HCT116 (cell line): Measurements from ENCODE around the gene RNF112. TPM values are rescaled to one million over a fixed set of nuclear protein-coding genes. Genes with fewer than 3 reads are reported as not detected.

Experiments
- ATAC-seq: fragments of 200-7000 bp; cut with Tn5 transposase; 2 replicates; pipeline ENCODE4 v1.9.1; 2020; ENCODE audit warnings: mild to moderate bottlenecking, moderate library complexity
- BruUV-seq: library from RNA; stranded (reverse); fragments of 400-500 nt; replicated peaks from 2 replicates; lab custom pipeline; 2021; lab: Mats Ljungman, UMichigan
- CTCF ChIA-PET: fragments of 300-600 bp; sonication (Branson Sonifier 250); formaldehyde crosslinking; loops from one replicate; lab custom pipeline; 2021; ENCODE audit warnings: antibody characterized with exemption; lab: Charles Lee
- POLR2A ChIA-PET: fragments of 300-600, 350-600 bp; sonication (Branson Sonifier 250); formaldehyde crosslinking; loops from one replicate; lab custom pipeline; 2021; ENCODE audit warnings: antibody characterized with exemption; lab: Charles Lee
- RAD21 ChIA-PET, 2 experiments: fragments of 300-600 bp; sonication (Branson Sonifier 250); formaldehyde crosslinking; loops; one replicate each; lab custom pipeline; 2023; ENCODE audit warnings: low total read pairs in 2 of 2; ENCODE audit not compliant: uncharacterized antibody in 2 of 2, unreplicated experiment in 2 of 2, low non-redundant PET in 1 of 2; lab: Charles Lee
- DNase-seq: peaks from one replicate; pipeline ENCODE4 v3.0.0-alpha.2; 2010; ENCODE audit warnings: low read depth, low spot score
- H2AFZ ChIP-seq: fragments of 200-600 bp; shearing (Covaris generic), sonication (generic); 2 replicates; pipeline ENCODE4 v1.6.1; 2017; ENCODE audit warnings: low read depth, mixed run types, mixed read lengths, antibody characterized with exemption, low read length; ENCODE audit not compliant: poor library complexity, severe bottlenecking
- H3K27ac ChIP-seq: 2 replicates; pipeline ENCODE4 v1.5.1; 2012; ENCODE audit warnings: low read depth, low read length
- H3K27me3 ChIP-seq: fragments of 200-600 bp; sonication (generic); 2 replicates; pipeline ENCODE4 v1.6.1; 2016; ENCODE audit warnings: mixed run types, low read length, mixed read lengths; ENCODE audit not compliant: insufficient read depth
- H3K36me3 ChIP-seq, 2 experiments: fragments of 200-500 bp in 1 of 2; fragments of 200-600 bp in 1 of 2; sonication (Bioruptor generic) in 1 of 2; sonication (generic) in 1 of 2; 2 replicates each; pipeline versions ENCODE4 v1.5.1 to v1.6.1; 2014 to 2016; ENCODE audit warnings: low read length in 2 of 2, inconsistent platforms in 1 of 2, mixed read lengths in 1 of 2, mixed run types in 1 of 2; ENCODE audit not compliant: insufficient read depth in 2 of 2, control insufficient read depth in 1 of 2
- H3K4me1 ChIP-seq, 2 experiments: fragments of 200-600 bp in 1 of 2; sonication (generic) in 1 of 2; 2 replicates each; pipeline versions ENCODE4 v1.5.1 to v1.6.1; 2012 to 2017; ENCODE audit warnings: low read length in 2 of 2, inconsistent platforms in 1 of 2, mild to moderate bottlenecking in 1 of 2, mixed read lengths in 1 of 2, mixed run types in 1 of 2, moderate library complexity in 1 of 2; ENCODE audit not compliant: insufficient read depth in 2 of 2, control insufficient read depth in 1 of 2
- H3K4me2 ChIP-seq: fragments of 200-600 bp; sonication (generic); 2 replicates; pipeline ENCODE4 v1.6.1; 2017; ENCODE audit warnings: mixed run types, low read length, mixed read lengths
- H3K4me3 ChIP-seq, 2 experiments: fragments of 200-600 bp in 1 of 2; sonication (generic) in 1 of 2; replicated peaks in 1 of 2; 2 replicates each; pipeline ENCODE4 v1.5.1; 2011 to 2016; ENCODE audit warnings: low read length in 2 of 2, control low read depth in 1 of 2, low read depth in 1 of 2, mild to moderate bottlenecking in 1 of 2, mixed read lengths in 1 of 2, mixed run types in 1 of 2
- H3K79me2 ChIP-seq: fragments of 200-600 bp; sonication (generic); 2 replicates; pipeline ENCODE4 v1.6.1; 2017; ENCODE audit warnings: mild to moderate bottlenecking, mixed run types, low read length, moderate library complexity, mixed read lengths; ENCODE audit not compliant: insufficient read depth
- H3K9ac ChIP-seq: fragments of 200-600 bp; sonication (generic); 2 replicates; pipeline ENCODE4 v1.6.1; 2016; ENCODE audit warnings: low read length, mixed read lengths
- H3K9me2 ChIP-seq: fragments of 200-600 bp; sonication (generic), shearing (Covaris generic); 2 replicates; pipeline ENCODE4 v1.6.1; 2017; ENCODE audit warnings: mixed run types, mild to moderate bottlenecking, moderate library complexity; ENCODE audit not compliant: insufficient read depth
- H3K9me3 ChIP-seq, 2 experiments: fragments of 200-500 bp in 1 of 2; fragments of 200-600 bp in 1 of 2; sonication (Bioruptor generic) in 1 of 2; sonication (generic) in 1 of 2; 2 replicates each; pipeline ENCODE4 v1.6.1; 2014 to 2017; ENCODE audit warnings: low read length in 2 of 2, mixed read lengths in 2 of 2, inconsistent platforms in 1 of 2, low read depth in 1 of 2, mild to moderate bottlenecking in 1 of 2, mixed run types in 1 of 2, moderate library complexity in 1 of 2; ENCODE audit not compliant: control insufficient read depth in 1 of 2, insufficient read depth in 1 of 2
- H4K20me1 ChIP-seq: fragments of 200-600 bp; sonication (generic), shearing (Covaris generic); 2 replicates; pipeline ENCODE4 v1.6.1; 2017; ENCODE audit warnings: mixed run types, mild to moderate bottlenecking, moderate library complexity; ENCODE audit not compliant: insufficient read depth
- CBX3 ChIP-seq: IDR thresholded peaks from 2 replicates; pipeline ENCODE4 v1.6.1; 2012; ENCODE audit warnings: low read depth
- EGR1 ChIP-seq: IDR thresholded peaks from 2 replicates; pipeline ENCODE4 v1.6.1; 2012; ENCODE audit warnings: low read depth
- EZH2 ChIP-seq: fragments of 200-600 bp; sonication (generic); IDR thresholded peaks from 2 replicates; pipeline ENCODE4 v1.6.1; 2017; ENCODE audit warnings: antibody characterized with exemption, mixed run types
- EZH2phosphoT487 ChIP-seq: fragments of 200-600 bp; IDR thresholded peaks from 2 replicates; pipeline ENCODE4 v1.6.1; 2018; ENCODE audit warnings: antibody characterized with exemption, borderline replicate concordance
- FOSL1 ChIP-seq: IDR thresholded peaks from 2 replicates; pipeline ENCODE4 v1.6.1; 2012; ENCODE audit warnings: low read depth
- JUND ChIP-seq: IDR thresholded peaks from 2 replicates; pipeline ENCODE4 v1.6.1; 2012
- POLR2A ChIP-seq: IDR thresholded peaks from 2 replicates; pipeline ENCODE4 v1.7.0; 2011; ENCODE audit warnings: borderline replicate concordance; ENCODE audit not compliant: insufficient read depth, insufficient read length; ENCODE audit errors: extremely low read depth
- POLR2AphosphoS5 ChIP-seq: IDR thresholded peaks from 2 replicates; pipeline ENCODE4 v1.6.1; 2011; ENCODE audit warnings: mild to moderate bottlenecking, low read depth, low read length, moderate library complexity
- RAD21 ChIP-seq: IDR thresholded peaks from 2 replicates; pipeline ENCODE4 v1.6.1; 2012; ENCODE audit warnings: low read depth, mild to moderate bottlenecking
- SIN3A ChIP-seq: IDR thresholded peaks from 2 replicates; pipeline ENCODE4 v1.6.1; 2012; ENCODE audit warnings: low read depth
- SP1 ChIP-seq: IDR thresholded peaks from 2 replicates; pipeline ENCODE4 v1.6.1; 2012; ENCODE audit warnings: low read depth
- SRF ChIP-seq: IDR thresholded peaks from 2 replicates; pipeline ENCODE4 v1.6.1; 2012; ENCODE audit warnings: low read depth
- TCF7L2 ChIP-seq: IDR thresholded peaks from 2 replicates; pipeline ENCODE4 v1.7.0; 2011; ENCODE audit warnings: borderline replicate concordance, inconsistent platforms; ENCODE audit not compliant: insufficient read depth, insufficient read length; ENCODE audit errors: extremely low read depth
- YY1 ChIP-seq: IDR thresholded peaks from 2 replicates; pipeline ENCODE4 v1.6.1; 2011; ENCODE audit warnings: low read length, low read depth, moderate library complexity, mild to moderate bottlenecking; ENCODE audit not compliant: insufficient replicate concordance; ENCODE audit errors: extremely low read depth
- ZFX ChIP-seq: fragments of 450-650 bp; IDR thresholded peaks from 2 replicates; pipeline ENCODE4 v1.6.1; 2017
- ZNF274 ChIP-seq: fragments of 200-500 bp; sonication (Bioruptor generic); IDR thresholded peaks from 2 replicates; pipeline ENCODE4 v1.6.1; 2014; ENCODE audit warnings: mild to moderate bottlenecking, low read depth, low read length, inconsistent platforms
- intact Hi-C: fragments of 100-400 bp; cut with micrococcal nuclease; formaldehyde crosslinking; loops from 2 replicates; pipeline ENCODE4 v1.10.0; 2022
- total RNA-seq: library from RNA; stranded (reverse); gene quantifications from one replicate; pipeline ENCODE4 v1.2.1, GENCODE V29; 2021; ENCODE audit not compliant: unreplicated experiment
- TF ChIP-seq, protein P1 (sequence below), 3 experiments: fragments of 200-600 bp in 1 of 3; sonication (generic) in 1 of 3; IDR thresholded peaks in 2 of 3; conservative IDR thresholded peaks in 1 of 3; 2 replicates each; pipeline ENCODE4 v1.5.1; 2012 to 2017; ENCODE audit warnings: low read depth in 2 of 3, low read length in 2 of 3, antibody characterized with exemption in 1 of 3, borderline replicate concordance in 1 of 3, control low read depth in 1 of 3, mild to moderate bottlenecking in 1 of 3, mixed read lengths in 1 of 3, mixed run types in 1 of 3, moderate library complexity in 1 of 3; ENCODE audit not compliant: insufficient read depth in 1 of 3
- TF ChIP-seq, protein P2 (sequence below): IDR thresholded peaks from 2 replicates; pipeline ENCODE4 v1.6.1; 2011; ENCODE audit warnings: mild to moderate bottlenecking, low read length, moderate library complexity; ENCODE audit not compliant: insufficient replicate concordance; ENCODE audit errors: extremely low read depth
- TF ChIP-seq, protein P3 (sequence below): IDR thresholded peaks from 2 replicates; pipeline ENCODE4 v1.6.1; 2012
- TF ChIP-seq, protein P4 (sequence below): IDR thresholded peaks from 2 replicates; pipeline ENCODE4 v1.6.1; 2012

Gene RNF112
- total RNA-seq, 1 experiment from 2014 or later: 0.98 TPM

DNA sequence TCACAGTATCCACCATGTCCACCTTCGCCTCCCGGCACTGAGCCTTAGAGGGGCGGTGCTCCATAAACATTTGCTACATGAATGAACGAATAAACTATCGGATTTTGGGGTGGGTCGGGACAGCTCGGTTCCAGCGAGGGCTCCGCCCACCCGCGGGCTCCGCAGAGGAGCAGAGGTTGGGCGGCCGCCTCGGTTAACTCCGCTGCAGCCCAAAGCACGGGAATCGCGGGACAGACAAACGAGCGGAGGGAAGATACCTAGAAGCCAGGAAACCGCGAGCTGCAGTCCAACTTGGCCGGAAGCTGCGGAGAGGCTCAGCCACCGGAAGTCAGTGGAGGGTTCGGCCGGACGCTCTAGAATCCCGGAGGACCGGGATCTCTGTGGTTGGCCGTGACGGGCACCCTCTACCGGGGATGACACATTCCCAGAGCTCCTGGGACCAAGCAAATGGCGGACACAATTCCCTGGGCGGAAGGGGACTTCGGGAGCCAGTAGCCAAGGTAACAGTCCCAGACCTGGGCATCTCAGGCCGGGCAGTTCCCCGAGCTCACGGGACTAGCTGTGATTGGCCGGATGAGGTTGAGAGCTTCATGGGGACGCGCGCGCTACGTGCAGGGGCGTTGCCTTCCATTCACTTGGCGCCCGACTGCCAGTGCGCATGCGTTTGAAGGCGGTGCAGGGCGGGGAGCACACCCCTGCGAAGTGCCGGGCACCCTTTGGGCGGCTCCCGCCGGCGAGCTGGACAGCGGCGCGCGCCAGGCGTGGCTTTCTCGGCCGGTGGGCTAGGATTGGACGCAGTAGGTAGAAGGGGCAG is 33.2 kb upstream of the RNF112 start:
- H3K4me1 ChIP-seq: peaks cover 9 to 18% of the 10 kb centered on the region in 2 experiments; a peak in 3 of 4 replicates
- TF ChIP-seq, protein P1, sequence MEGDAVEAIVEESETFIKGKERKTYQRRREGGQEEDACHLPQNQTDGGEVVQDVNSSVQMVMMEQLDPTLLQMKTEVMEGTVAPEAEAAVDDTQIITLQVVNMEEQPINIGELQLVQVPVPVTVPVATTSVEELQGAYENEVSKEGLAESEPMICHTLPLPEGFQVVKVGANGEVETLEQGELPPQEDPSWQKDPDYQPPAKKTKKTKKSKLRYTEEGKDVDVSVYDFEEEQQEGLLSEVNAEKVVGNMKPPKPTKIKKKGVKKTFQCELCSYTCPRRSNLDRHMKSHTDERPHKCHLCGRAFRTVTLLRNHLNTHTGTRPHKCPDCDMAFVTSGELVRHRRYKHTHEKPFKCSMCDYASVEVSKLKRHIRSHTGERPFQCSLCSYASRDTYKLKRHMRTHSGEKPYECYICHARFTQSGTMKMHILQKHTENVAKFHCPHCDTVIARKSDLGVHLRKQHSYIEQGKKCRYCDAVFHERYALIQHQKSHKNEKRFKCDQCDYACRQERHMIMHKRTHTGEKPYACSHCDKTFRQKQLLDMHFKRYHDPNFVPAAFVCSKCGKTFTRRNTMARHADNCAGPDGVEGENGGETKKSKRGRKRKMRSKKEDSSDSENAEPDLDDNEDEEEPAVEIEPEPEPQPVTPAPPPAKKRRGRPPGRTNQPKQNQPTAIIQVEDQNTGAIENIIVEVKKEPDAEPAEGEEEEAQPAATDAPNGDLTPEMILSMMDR (IDR thresholded peaks at IDR 0.05 in 2 of 3, conservative IDR thresholded peaks at IDR 0.05 in 1 of 3; ENCODE audit: borderline replicate concordance in 1 of 3, insufficient read depth in 1 of 3, low read depth in 2 of 3, low read length in 2 of 3): no peak
- TF ChIP-seq RAD21 (no peak), JUND (no peak), SRF (no peak), ZNF274 (no peak), ZFX (no peak), YY1 (peak; percentile 69), EGR1 (no peak), CBX3 (no peak), EZH2phosphoT487 (no peak), SIN3A (no peak), SP1 (peak; percentile 74), POLR2A (peak; percentile 83), FOSL1 (no peak), POLR2AphosphoS5 (peak; percentile 72), EZH2 (no peak), TCF7L2 (peak; percentile 51)
- TF ChIP-seq, protein P2, sequence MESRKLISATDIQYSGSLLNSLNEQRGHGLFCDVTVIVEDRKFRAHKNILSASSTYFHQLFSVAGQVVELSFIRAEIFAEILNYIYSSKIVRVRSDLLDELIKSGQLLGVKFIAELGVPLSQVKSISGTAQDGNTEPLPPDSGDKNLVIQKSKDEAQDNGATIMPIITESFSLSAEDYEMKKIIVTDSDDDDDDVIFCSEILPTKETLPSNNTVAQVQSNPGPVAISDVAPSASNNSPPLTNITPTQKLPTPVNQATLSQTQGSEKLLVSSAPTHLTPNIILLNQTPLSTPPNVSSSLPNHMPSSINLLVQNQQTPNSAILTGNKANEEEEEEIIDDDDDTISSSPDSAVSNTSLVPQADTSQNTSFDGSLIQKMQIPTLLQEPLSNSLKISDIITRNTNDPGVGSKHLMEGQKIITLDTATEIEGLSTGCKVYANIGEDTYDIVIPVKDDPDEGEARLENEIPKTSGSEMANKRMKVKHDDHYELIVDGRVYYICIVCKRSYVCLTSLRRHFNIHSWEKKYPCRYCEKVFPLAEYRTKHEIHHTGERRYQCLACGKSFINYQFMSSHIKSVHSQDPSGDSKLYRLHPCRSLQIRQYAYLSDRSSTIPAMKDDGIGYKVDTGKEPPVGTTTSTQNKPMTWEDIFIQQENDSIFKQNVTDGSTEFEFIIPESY: no peak
- TF ChIP-seq, protein P3, sequence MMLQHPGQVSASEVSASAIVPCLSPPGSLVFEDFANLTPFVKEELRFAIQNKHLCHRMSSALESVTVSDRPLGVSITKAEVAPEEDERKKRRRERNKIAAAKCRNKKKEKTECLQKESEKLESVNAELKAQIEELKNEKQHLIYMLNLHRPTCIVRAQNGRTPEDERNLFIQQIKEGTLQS: no peak
- TF ChIP-seq, protein P4, sequence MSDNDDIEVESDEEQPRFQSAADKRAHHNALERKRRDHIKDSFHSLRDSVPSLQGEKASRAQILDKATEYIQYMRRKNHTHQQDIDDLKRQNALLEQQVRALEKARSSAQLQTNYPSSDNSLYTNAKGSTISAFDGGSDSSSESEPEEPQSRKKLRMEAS: peak; percentile 76
- TF ChIP-seq, all 23 proteins: peak for 6
- intact Hi-C loops: loop anchor here (1.0 to 5.0 kb wide), 2 partner anchors 69 to 374 kb away; no protein-coding TSS in a partner anchor
- ATAC-seq (peak; percentile 92), DNase-seq (peak; percentile 96)
- H3K9ac ChIP-seq: peak overlapping the region; percentile 74
- no TSS peak for BruUV-seq
- no peaks in the 10 kb centered on the region for H3K27me3 ChIP-seq
- peak overlapping the region; percentile 82 for H3K4me2 ChIP-seq
- POLR2A ChIA-PET: interaction anchor here (0.5 to 2.2 kb wide), 12 partner anchors 9 to 389 kb away, joined by 3 to 13 read pairs (median 4); partner anchors contain the start of genes ALDH3A2, B9D1 and MFAP4
- H3K79me2 ChIP-seq: peaks cover 7% of the 10 kb centered on the region
- peak overlapping the region; percentile 84 for H3K27ac ChIP-seq
- H2AFZ ChIP-seq: peak overlapping the region; percentile 55
- RAD21 ChIA-PET: interaction anchor here (0.9 to 1.7 kb wide), 5 partner anchors 15 to 69 kb away, joined by 3 to 12 read pairs (median 4); partner anchors contain the start of gene B9D1 (in 1 of the 2)
- no peaks in the 10 kb centered on the region for H3K9me3 ChIP-seq
- no peaks in the 10 kb centered on the region for H4K20me1 ChIP-seq
- CTCF ChIA-PET: interaction anchor here (0.7 to 2.3 kb wide), 10 partner anchors 12 to 389 kb away, joined by 3 to 41 read pairs (median 6); partner anchors contain the start of gene B9D1
- peaks cover 14 to 17% of the 10 kb centered on the region in 2 experiments; a peak in 3 of 4 replicates for H3K36me3 ChIP-seq
- H3K4me3 ChIP-seq: peak overlapping the region; percentile 67 to 94
- H3K9me2 ChIP-seq: no peaks in the 10 kb centered on the region
